B cell (primary cell): ENCODE data around the gene CLDN4.

Experiments
- EZH2 ChIP-seq: IDR thresholded peaks from 2 replicates; pipeline ENCODE4 v1.6.1; 2012; ENCODE audit warnings: borderline replicate concordance, low read depth, mild to moderate bottlenecking, moderate library complexity, low read length; ENCODE audit not compliant: insufficient read depth, poor library complexity, severe bottlenecking
- TF ChIP-seq, protein P1 (sequence below): fragments of 200-600 bp; IDR thresholded peaks from one replicate; pipeline ENCODE4 v1.8.0; 2022; ENCODE audit warnings: antibody characterized with exemption, mild to moderate bottlenecking

GRCh38 chr7:73851410-73852338, 20.9 kb downstream of the CLDN4 start:
- TF ChIP-seq, protein P1, sequence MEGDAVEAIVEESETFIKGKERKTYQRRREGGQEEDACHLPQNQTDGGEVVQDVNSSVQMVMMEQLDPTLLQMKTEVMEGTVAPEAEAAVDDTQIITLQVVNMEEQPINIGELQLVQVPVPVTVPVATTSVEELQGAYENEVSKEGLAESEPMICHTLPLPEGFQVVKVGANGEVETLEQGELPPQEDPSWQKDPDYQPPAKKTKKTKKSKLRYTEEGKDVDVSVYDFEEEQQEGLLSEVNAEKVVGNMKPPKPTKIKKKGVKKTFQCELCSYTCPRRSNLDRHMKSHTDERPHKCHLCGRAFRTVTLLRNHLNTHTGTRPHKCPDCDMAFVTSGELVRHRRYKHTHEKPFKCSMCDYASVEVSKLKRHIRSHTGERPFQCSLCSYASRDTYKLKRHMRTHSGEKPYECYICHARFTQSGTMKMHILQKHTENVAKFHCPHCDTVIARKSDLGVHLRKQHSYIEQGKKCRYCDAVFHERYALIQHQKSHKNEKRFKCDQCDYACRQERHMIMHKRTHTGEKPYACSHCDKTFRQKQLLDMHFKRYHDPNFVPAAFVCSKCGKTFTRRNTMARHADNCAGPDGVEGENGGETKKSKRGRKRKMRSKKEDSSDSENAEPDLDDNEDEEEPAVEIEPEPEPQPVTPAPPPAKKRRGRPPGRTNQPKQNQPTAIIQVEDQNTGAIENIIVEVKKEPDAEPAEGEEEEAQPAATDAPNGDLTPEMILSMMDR, result no peak
- TF ChIP-seq EZH2, result no peak
